NCI-H2171 (cell line): ENCODE results near the gene RICTOR.
A peak's percentile ranks its signal among the peaks of the same experiment; 100 is the strongest.

Source experiments
- DNase-seq: peaks from one replicate; lab custom pipeline; 2025; lab: John Stamatoyannopoulos, UW

Gene RICTOR

GRCh38 chr5:39100301-39100850 is 26.2 kb upstream of the RICTOR start:
- no peak for DNase-seq

- DNase-seq = no peak
Measured at GRCh38 chr5:39099831-39100230, 25.6 kb upstream of the RICTOR start.

- no peak for DNase-seq
Measured at GRCh38 chr5:39093352-39093751, 19.2 kb upstream of the RICTOR start.

- DNase-seq = no peak
Measured at GRCh38 chr5:39092581-39093351, 18.6 kb upstream of the RICTOR start.

- no peak for DNase-seq
Measured at GRCh38 chr5:39091940-39092580, 17.9 kb upstream of the RICTOR start.

- no peak for DNase-seq
Measured at GRCh38 chr5:39083968-39084367, 9.8 kb upstream of the RICTOR start.

GRCh38 chr5:39082995-39083394 is 8.8 kb upstream of the RICTOR start:
- DNase-seq = no peak

- no peak for DNase-seq
Measured at GRCh38 chr5:39080597-39081204, 6.5 kb upstream of the RICTOR start.

GRCh38 chr5:39080168-39080567 is 6.0 kb upstream of the RICTOR start:
- DNase-seq = no peak

- no peak for DNase-seq
Measured at GRCh38 chr5:39079147-39079546, 4.9 kb upstream of the RICTOR start.

GRCh38 chr5:39076757-39077728 is 2.8 kb upstream of the RICTOR start:
- no peak for DNase-seq

GRCh38 chr5:39076101-39076756 is 2.0 kb upstream of the RICTOR start:
- no peak for DNase-seq

GRCh38 chr5:39073767-39074016 is 507 bp downstream of the RICTOR start:
- peak; percentile 19 for DNase-seq

GRCh38 chr5:39072925-39073766 is 1.1 kb downstream of the RICTOR start:
- DNase-seq = peak; percentile 29

- no peak for DNase-seq
Measured at GRCh38 chr5:39068099-39068498, 6.1 kb downstream of the RICTOR start.

GRCh38 chr5:39064450-39064849 is 9.7 kb downstream of the RICTOR start:
- DNase-seq = no peak

GRCh38 chr5:39063037-39063436 is 11.2 kb downstream of the RICTOR start:
- no peak for DNase-seq

- no peak for DNase-seq
Measured at GRCh38 chr5:39062530-39062929, 11.7 kb downstream of the RICTOR start.

- no peak for DNase-seq
Measured at GRCh38 chr5:39062104-39062503, 12.1 kb downstream of the RICTOR start.

- DNase-seq = no peak
Measured at GRCh38 chr5:39059064-39059463, 15.1 kb downstream of the RICTOR start.
